Chondrocyte (in vitro differentiated cells): ENCODE measurements around the gene IL32. TPM values are rescaled to one million over a fixed set of nuclear protein-coding genes. Genes with fewer than 3 reads are reported as not detected.

ENCODE experiments used
- DNase-seq: peaks from one replicate; pipeline ENCODE4 v3.0.0; 2021; ENCODE audit warnings: mixed read lengths, low spot score
- H3K27ac Mint-ChIP-seq: one replicate; pipeline ENCODE4 v1.8.0; 2021; ENCODE audit warnings: mild to moderate bottlenecking, moderate library complexity, mixed read lengths; ENCODE audit not compliant: unreplicated experiment
- H3K27me3 Mint-ChIP-seq: 2 replicates; pipeline ENCODE4 v1.8.0; 2021; ENCODE audit warnings: low read depth, mixed read lengths
- H3K36me3 Mint-ChIP-seq: 2 replicates; pipeline ENCODE4 v1.8.0; 2021; ENCODE audit warnings: low read depth, mixed read lengths
- H3K4me1 Mint-ChIP-seq: 2 replicates; pipeline ENCODE4 v1.8.0; 2021; ENCODE audit warnings: low read depth, mild to moderate bottlenecking, mixed read lengths
- H3K4me3 Mint-ChIP-seq: one replicate; pipeline ENCODE4 v1.8.0; 2021; ENCODE audit warnings: mild to moderate bottlenecking, moderate library complexity, mixed read lengths; ENCODE audit not compliant: unreplicated experiment
- H3K9me3 Mint-ChIP-seq: 2 replicates; pipeline ENCODE4 v1.8.0; 2021; ENCODE audit warnings: low read depth, mixed read lengths
- CTCF ChIP-seq: fragments of 200-600 bp; sonication (generic); IDR thresholded peaks from 2 replicates; pipeline ENCODE4 v1.5.0; 2021; ENCODE audit warnings: antibody characterized with exemption, mild to moderate bottlenecking, moderate library complexity
- total RNA-seq: library from RNA; stranded (reverse); gene quantifications from 3 replicates; pipeline ENCODE4 v1.2.1, GENCODE V29; 2021

IL32 gene
- total RNA-seq, 1 donor from 2014 or later = 17.8 TPM

GRCh38 chr16:3084491-3084890, 19.1 kb downstream of the IL32 start:
- no peak for DNase-seq
- no peak for TF ChIP-seq CTCF
- Mint-ChIP-seq H3K4me1 (peaks cover 9% of the 10 kb centered on the region), H3K36me3 (no peaks in the 10 kb centered on the region), H3K27ac (no peak overlapping the region), H3K4me3 (no peak overlapping the region), H3K9me3 (no peaks in the 10 kb centered on the region), H3K27me3 (peaks cover 16% of the 10 kb centered on the region)

GRCh38 chr16:3084969-3085670, 19.7 kb downstream of the IL32 start:
- TF ChIP-seq CTCF = no peak
- peaks cover 9% of the 10 kb centered on the region for H3K4me1 Mint-ChIP-seq
- no peaks in the 10 kb centered on the region for H3K36me3 Mint-ChIP-seq
- H3K27ac Mint-ChIP-seq = no peak overlapping the region
- H3K4me3 Mint-ChIP-seq = no peak overlapping the region
- no peak for DNase-seq
- peaks cover 10% of the 10 kb centered on the region for H3K27me3 Mint-ChIP-seq
- no peaks in the 10 kb centered on the region for H3K9me3 Mint-ChIP-seq

GRCh38 chr16:3085868-3086595, 20.6 kb downstream of the IL32 start:
- peaks cover 9% of the 10 kb centered on the region for H3K4me1 Mint-ChIP-seq
- TF ChIP-seq CTCF = no peak
- DNase-seq = no peak
- no peaks in the 10 kb centered on the region for H3K9me3 Mint-ChIP-seq
- no peak overlapping the region for H3K27ac Mint-ChIP-seq
- no peaks in the 10 kb centered on the region for H3K36me3 Mint-ChIP-seq
- H3K27me3 Mint-ChIP-seq = peaks cover 7% of the 10 kb centered on the region
- no peak overlapping the region for H3K4me3 Mint-ChIP-seq

GRCh38 chr16:3086596-3087242, 21.3 kb downstream of the IL32 start:
- Mint-ChIP-seq H3K27me3 (peaks cover 6% of the 10 kb centered on the region), H3K4me1 (peaks cover 9% of the 10 kb centered on the region), H3K9me3 (no peaks in the 10 kb centered on the region), H3K4me3 (no peak overlapping the region), H3K36me3 (no peaks in the 10 kb centered on the region), H3K27ac (no peak overlapping the region)
- no peak for DNase-seq
- no peak for TF ChIP-seq CTCF
